ENCODE data around the gene STK38L.
"Not testable (repeated sequence)": the region's sequence is repeated elsewhere in the genome, so short reads cannot be mapped to it uniquely, and the experiment has no call there.

Gene STK38L

DNA sequence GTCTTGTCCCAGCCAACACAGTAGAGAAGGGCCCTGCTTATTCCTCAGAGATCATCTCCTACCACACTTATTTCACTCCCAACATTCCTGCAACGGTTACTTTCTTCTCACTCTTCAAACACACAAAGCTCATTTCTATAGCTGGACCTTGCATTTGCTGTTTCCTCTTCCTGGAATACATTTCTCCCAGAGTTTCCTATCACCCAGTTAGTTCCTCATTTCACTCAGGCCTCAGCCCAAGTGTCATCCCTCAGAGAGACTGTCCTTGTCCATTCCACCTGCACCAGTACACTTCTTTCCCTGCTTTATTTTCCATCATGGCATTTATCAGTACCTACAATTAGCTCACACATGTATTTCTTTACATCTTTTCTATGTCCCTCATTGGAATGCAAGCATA lies 14.7 kb upstream of the STK38L start:
- no peak for DNase-seq

DNA sequence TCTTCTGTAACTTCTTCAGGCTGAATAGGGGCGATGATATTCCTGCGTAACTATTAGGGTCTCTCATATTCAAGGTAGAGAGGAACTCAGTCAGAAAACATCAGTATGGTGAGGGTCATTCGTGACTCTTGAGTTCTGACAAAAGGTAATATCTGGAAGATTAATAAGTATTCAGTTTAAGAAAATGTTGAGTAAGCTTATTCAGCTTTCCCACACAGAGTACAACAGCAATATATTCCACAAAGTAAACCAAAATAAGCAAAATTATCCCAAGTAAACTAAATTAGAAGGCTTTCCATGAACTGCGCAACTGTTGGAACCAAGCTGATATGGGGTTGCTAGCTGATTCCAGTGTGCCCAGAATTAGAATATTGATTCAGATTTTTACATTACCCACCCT lies 12.7 kb upstream of the STK38L start:
- DNase-seq, result not testable (repeated sequence)

DNA sequence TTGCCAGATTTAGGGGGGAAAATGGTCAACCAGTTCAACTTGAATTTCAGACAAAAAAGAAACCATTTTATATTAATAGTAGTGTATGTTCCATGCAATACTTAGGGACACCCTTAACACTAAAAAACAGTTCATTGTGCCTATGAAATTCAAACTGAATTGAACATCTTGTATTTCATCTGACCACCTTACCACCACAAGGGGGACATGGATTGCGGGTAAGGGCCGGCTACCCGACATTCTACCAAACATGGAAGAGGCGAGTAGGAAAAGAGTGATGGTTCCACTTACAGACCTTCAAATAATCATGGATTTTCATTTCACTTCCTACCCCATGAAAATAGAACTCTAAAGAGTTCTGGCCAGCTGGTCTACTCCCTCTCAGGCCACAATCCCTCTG lies 10.3 kb upstream of the STK38L start:
- DNase-seq, result no peak

DNA sequence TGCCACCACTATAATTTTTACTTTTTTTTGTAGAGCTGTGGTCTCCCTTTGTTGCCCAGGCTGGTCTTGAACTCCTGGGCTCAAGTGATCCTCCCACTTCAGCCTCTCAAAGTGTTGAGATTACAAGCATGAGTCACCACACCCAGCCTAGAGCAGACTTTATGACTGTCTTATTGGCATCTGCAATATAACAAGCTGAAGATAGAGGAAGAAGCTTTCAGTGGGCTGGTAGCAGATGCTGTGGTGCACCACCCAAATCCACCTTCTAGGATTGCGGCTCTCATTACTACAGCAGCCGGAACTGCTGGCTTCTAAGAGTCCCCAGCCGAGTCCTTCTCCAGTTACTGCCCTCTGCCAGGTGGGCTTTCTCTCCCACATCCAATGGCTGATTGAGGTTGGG lies 7.6 kb upstream of the STK38L start:
- DNase-seq, result peak; percentile 33

DNA sequence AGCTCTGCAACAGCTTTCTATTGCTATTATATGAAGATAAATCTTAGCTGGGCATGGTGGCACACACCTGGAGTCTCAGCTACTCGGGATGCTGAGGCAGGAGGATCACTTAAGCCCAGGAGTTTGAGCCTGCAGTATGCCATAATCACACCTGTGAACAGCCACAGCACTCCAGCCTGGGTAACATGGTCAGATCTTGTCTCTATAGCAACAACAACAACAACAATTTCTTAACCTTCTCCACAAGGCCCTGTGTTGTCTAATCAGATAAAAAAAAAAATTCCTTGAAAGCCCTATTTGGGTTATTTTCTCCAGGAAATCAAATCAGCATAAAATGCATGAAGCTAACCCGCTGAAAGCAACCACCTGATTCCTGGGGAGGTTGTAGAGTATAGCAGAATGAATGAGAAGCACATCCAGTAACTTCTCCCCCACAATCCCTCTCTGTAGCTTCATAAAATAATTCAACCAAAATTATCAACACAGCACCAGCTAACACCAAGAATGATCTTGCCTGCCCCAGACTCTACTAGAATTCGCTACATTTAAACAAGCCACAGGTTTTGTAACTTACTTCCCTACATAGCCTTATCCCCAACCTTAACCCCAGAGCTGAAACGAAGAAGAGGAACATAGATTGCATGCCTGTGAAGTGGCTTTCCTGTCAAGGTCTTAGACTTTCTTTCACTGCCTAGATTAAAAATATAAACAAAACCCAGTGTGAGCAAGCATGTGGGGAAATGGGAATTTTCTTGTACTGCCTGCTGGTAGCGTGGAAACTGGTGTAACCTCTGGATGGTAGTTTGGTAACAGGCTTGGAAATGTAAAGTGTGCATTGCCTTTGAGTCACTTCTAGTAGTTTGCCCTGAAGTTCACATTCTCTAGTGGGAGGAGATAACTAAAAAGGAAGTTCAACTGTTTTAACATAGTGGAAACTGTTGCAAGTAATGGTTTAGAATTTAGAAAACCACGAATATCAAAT lies 6.0 kb upstream of the STK38L start:
- DNase-seq, result peak; percentile 14

DNA sequence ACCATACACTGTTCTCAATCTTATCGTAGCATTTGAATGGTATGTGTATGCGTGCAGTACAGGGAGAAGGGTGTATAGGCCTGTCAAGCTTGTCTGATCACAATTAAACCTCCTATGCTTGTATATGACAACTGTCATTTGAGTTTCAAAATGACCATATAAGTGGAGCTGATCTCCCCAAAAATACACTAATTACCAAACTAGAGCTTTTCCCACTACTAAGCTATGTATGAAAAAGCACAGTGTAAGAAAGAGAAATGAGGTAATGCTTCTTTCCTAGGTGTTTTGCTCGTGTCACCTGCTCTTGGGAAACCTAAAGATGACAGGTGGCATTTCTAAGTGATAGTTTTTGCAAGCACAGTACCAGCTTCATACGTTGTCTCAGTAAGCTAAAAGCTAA lies 1.1 kb upstream of the STK38L start:
- DNase-seq, result peak; percentile 43

DNA sequence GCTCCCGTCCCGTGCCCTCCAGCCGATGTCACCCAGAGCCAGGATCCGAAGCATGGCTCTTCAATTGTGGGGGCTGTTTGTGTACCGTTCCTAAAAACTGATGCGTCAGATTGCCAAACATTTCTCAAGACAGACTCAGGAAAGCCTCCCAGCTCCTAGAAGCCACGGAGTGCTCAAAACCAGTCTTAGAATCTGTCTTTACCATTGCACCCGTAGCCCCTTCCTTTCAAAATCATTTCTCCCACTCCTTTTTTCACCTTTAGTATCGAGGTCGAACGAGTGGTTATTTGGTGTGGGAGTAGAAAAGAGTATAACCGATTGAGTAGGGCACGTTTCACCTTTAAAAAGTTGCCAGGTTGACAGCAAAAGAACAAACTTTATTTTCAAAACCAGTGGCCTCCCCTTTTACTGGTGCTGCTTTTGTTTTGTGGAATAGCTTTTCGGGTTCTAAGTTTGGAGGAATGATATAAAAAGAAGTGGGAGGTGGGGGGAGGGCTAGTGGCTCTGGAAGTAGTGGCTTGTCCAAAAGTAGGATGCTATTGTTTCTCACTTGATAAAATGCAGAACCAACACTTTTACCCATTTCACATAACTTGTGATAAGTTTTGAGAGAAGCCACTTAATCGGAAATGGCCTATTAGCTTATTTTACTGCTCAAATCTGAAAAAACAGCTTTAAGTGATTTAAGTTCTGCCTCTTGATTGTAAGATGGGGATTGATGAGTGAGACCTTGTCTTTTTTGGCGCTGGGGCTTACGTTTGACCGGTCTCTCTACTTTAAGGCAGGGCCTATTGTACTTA lies 803 bp downstream of the STK38L start:
- no peak for DNase-seq

DNA sequence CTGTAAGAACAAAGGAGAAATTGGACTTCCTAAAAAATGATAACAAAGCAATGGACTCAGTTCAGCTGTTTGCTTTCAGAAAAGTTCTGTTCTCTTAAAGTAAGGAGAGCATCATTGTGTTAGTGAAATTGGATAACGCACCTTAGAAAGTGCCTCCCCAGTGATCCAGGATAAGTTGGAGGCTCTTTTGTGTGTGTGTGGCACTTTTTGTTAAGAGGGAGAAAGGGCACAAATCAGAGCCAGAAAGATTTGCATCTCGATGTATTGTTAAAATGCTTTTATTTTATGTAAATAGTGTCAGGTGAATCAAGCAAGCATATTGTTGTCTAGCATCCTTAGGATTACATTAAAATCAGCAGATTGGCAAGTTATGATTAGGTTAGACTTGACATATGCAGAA lies 2.1 kb downstream of the STK38L start:
- no peak for DNase-seq

DNA sequence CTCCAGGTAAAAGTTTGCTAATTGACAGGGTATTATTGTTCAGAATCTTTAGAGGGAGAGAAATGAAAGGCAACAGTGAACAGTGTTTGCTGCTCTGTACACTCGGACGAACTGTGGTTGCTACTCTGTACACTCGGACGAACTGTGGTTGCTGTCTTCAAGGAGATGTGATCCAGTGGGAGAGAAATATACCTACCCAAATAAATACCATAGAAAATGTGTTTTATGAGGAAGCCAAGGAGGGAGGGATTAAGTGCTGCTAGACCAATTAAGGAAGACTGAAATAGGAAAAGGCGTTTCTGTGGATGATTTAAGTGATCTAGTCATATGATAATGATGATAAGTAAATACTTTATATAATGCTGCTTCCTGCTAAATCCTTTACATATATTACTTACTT lies 2.7 kb downstream of the STK38L start:
- DNase-seq, result no peak

DNA sequence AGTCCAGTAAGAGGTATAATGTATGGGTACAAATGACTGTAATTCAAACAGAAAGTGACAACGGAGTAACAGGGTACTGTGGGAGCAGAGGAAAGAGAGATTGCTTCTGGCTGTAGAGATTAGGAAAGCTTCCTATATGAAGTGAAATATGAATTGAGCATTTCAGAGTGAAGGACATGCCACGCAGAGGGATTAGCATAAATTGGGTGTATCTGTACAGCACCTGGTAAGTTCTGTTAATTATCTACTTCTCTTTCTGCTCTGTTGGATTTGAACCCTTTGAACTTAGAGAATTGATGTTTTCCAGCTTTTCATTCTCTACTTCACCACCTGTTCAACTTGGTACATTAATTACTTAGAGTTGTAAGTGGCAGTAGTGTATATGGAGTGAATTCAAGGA lies 8.8 kb downstream of the STK38L start:
- DNase-seq, result no peak

DNA sequence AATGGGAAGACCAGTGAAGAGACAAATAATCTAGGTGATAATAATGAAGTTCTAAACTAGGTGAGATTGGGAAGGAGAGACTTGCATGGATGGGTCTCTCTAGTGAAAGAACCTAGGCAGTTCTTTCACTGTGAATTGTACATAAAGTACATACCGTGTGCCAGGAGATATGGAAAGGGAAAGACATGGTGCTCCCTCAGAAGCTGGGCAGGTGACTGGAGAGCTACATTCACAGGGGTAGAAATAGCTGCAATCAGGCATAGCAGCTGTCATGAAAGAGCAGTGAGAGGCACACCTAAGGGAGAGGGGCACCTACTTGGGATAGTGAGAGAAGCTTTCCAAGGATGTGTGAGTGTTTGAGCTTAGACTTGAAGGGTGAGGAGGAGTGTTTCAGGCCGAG lies 9.3 kb downstream of the STK38L start:
- no peak for DNase-seq

DNA sequence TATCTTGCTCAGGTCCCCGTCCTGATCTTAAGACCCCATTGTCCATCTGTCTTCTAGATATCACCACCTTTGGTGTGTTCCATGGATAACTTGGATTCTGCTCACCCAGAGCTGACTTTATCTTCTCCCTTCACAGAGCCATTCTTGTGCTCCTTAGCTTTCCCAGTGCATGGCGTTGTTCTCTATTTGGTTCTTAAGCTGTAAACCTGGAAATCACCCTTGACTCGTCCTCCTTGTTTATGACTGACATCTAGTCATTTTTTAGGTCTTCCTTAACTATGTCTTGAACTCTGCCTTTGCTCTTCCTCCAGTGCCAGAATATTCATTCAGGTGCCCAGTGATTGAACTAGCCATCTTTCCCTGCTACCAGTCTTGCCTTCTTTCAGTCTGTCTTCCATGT lies 11.7 kb downstream of the STK38L start:
- no peak for DNase-seq

DNA sequence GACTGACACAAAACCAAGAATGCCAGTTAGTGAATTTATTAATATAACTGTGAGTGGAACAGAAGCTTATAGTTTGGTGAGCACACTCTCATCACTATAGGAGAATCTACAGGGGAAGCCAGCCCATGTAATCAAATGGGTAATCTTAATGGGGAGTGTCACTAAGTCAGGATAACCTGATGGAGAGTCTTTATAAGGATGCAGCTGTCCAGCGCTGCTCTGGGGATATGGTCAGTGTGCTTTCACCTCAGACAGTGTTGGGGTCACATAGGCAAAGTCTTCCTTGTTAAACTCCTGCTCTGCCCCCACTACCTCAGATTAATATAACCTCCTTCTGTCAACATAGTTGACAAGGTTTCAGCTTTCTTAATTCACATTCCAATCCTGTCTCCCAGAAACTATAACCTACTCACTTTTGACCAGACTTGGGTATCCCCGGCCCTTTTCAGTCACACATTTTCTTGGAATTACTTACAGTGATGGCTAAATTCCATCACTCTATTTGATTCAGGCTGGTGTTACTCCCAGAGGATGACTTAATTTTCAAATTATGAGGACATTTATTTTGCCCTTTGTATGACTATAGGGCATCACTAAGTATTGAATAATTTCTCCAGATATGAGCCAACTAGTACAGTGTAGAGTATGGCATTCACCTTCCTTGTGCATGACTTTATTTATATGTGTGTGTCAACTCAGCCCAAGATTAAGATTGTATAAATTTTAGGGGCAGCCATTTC lies 13.2 kb downstream of the STK38L start:
- no peak for DNase-seq

DNA sequence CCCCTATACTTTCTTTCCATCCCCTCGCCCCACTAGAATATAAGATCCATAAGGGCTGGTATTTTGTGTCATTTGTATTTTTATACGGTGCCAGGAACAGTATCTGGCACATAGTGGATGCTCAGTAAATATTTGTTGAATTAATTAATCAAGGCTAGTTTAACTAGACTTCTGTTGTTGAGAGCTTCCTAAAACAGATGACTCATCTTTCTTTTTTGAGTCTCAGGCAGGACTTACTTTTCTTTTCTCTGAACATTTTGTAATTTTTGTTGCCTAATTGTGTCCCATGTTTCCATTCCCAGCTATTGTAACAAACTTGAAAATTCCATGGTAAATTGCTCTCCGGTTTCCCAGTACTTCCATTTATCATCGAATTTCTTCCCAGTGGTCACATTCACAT lies 16.7 kb downstream of the STK38L start:
- DNase-seq, result no peak

DNA sequence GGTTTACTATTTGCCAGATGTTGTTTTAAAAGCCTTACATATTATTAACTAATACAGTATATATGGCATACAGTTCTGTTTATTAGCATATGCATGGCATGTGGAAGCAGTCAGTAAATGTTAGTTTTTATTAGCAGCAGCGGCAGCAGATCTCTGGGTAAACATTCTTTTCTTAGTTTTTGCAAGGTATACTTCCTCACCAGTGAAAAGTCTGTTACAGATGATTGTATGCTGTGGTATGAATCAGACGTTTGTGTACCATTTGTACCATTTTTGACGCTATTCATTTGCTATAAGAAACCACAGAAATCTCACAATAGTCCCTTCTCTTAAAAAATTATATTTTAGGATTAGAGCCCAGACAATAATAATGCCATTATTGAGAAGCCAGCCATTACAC lies 17.8 kb downstream of the STK38L start:
- DNase-seq, result no peak

DNA sequence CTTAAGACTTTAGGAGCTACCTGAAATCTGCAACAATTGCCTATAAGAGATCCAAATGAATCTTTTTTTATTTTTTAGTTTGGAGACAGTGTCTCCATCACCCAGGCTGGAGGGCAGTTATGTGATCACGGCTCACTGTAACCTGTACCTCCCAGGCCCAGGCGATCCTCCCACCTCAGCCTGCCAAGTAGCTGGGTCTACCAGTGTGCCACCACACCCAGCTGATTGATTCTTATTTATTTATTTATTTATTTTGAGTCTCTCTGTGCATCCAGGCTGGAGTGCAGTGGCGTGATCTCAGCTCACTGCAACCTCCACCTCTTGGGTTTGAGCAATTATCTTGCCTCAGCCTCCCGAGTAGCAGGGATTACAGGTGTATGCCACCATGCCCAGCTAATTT lies 26.1 kb downstream of the STK38L start:
- DNase-seq, result no peak

DNA sequence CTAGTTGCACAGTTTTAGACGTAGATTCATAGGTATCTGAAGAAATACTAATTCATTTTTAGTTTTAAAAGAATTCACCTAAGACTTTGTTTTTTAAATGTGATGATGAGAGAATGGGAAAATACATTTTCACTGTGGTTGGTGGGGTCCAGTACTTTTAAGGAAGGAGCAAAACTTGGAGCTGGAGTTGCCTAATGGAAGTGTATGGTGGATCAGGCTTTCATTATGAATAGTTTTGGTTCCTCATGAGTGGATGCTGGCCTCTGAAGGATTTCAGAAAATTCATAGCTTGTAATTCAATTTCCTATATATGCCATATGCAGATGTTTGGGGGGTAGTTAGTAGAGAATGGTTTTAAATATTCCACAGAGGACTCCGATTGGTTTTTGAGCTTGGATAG lies 27.1 kb downstream of the STK38L start:
- DNase-seq, result no peak

DNA sequence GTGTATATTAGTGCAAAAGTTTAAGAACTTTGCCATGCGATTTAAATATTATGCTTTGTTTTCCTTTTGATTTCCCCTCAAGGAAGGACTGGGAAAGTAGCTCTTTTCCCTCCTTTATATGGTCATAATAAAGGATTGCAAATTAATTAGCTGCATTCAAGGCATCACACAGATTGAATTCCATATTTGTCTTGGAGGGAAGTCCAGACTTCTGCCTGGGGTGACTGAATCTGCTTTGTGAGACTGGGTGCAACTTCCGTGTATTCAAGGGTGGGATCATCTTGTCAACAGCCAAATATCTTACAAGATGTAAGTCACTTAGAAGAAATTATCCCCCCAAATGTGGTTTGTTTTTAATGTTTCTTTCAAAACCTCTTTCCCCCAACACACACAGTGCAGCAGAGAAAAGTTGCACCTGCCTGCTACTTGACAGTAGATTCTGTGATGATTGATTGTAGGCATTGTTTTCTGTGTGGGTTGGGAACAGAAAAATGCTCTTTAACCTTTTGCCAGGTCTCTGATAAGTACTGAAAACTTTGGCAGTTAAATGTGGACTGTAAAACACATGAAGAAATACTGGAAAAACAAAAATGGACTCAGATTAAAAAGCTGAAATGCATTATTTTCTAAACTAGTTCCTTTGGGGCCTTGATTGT lies 28.4 kb downstream of the STK38L start:
- no peak for DNase-seq

DNA sequence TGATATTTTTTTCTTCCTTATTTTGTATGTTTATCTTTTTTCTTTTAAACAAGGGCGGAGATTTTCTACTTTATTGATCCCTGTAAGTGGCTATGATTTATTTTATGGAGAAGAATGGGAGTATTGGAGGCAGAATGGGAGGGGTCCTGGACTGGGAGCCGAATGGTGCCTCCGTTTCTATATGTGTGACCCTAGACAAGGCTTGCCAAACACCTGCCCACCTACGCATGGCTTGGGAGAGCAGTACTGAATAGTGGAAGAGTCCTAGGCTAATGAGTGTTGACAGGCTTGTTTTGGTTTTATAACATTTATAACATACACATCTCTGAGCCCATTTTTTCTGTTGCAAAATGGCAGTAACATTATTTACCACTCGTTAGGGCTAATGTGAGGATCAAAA lies 29.0 kb downstream of the STK38L start:
- DNase-seq, result no peak

DNA sequence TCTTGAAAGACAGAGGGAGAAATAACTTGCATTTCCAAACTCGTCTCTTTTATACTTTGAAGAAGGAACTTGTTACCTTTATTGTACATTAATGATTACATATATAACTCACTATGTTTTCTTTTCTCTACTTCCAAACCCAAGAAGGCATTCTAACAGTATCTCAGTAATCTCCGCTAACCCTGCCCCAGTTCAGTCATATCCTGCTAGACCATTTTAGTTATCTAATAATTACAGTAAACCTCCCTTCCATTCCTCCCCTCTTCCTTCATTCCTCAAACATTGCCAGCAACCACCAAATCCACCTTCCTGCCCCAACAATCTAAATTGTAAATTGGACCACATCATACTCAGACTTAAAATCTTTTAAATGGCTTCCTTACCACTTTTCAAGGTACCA lies 30.6 kb downstream of the STK38L start:
- DNase-seq, result no peak

DNA sequence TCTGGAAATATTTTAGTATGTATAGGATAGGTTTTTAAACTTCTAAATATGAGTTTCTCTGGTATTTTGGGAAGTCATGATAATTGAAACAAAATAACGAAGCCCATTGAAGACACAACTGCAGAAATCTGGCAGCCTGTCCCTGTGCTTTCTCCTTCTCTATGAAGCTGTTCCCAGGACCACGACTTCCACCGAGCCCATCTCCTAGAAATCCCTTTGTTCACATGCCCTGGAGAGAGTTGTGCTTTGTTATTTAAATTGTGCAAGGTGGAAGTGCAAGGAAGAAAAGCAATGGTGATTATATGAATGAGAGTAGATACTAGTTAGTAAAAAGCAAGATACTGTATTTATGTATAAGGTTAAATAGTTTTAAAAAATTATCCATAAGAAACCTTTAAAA lies 32.2 kb downstream of the STK38L start:
- DNase-seq, result no peak

DNA sequence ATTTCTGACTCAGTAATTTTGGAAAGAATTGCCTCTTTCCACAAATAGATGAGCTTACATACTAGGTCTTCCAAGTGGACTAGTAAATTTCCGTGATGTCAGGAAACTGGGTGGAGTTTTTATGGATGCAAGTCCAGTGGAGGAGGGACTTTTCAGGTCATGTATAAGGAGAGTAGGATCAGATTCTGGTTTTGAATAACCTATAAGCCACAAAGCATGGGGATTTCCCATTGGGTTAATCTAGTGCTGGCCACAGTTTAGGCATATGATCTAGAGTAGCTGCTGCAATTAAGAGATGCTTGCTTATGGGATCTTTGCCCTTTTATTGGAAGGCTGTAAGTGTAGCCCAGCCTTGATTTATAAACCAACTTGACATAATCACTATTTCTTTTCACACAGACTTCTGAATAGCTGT lies 33.8 kb downstream of the STK38L start:
- peak; percentile 70 for DNase-seq

DNA sequence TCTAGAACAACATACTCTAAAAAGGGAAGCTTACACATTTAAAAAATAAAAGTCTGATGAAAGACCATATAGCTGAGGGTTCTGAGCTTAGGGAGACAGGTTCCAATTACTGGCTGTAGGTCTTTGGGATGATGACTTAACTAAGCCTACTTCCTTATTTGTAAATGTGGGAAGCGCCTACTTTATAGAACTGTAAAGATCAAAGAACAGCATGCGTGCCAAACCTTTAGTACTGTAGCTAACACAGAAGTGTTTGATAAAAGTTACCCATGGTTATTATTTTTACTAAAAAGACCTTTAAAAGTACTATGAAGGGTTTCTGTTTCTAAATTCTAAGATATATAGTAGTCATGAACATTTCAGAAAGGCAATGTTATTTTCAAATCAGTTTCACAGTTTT lies 35.7 kb downstream of the STK38L start:
- no peak for DNase-seq
